Hepatocyte (in vitro differentiated cells): ENCODE data around the gene NME3. TPM values are rescaled to one million over a fixed set of nuclear protein-coding genes. Genes with fewer than 3 reads are reported as not detected.
A peak's percentile ranks its signal among the peaks of the same experiment; 100 is the strongest.

ENCODE experiments used
- microRNA-seq: library from miRNA; unstranded; fragments of <30 nt; microRNA quantifications from one replicate; pipeline ENCODE4, GENCODE V29; 2017
- polyA plus RNA-seq: library from polyadenylated mRNA; unstranded; fragments of >200 nt; fragmentation: Nextera tagmentation; extraction: Ambion mirVana; gene quantifications from 2 replicates; pipeline ENCODE4 v1.2.1, GENCODE V29; 2016
- small RNA-seq: library from RNA; depleted of rRNA; stranded (forward); fragments of <200 nt; gene quantifications from one replicate; pipeline ENCODE3, GENCODE V24; 2014
- total RNA-seq: library from RNA; depleted of rRNA; stranded (reverse); fragments of >200 nt; gene quantifications from 2 replicates; pipeline ENCODE4 v1.2.3, GENCODE V29; 2014

Gene NME3
- total and polyA plus RNA-seq, 2 experiments from 2014 or later: 34.8 to 86.6 TPM

Small RNA genes within 50 kb of the gene (microRNA-seq; reads per million reads assigned to microRNA genes)
- gene MIR3177: 17.9 reads per million, percentile 36 among the genes with 10 or more reads in this experiment

Small RNA genes within 50 kb of the gene (small RNA-seq; reads per million reads assigned to genes)
- 0.87 reads per million, percentile 66 among the genes with 10 or more reads in this experiment for gene MIR3177

Other genes with a start within 250 kb of the NME3 start
- gene TMEM204, start 237.9 kb downstream of the NME3 start, total RNA-seq: 4.7 and 5.4 TPM in 2 replicates
- gene TMEM204, start 237.9 kb downstream of the NME3 start, polyA plus RNA-seq: 2.7 and 4.3 TPM in 2 replicates
- 18.8 and 21.5 TPM in 2 replicates for gene IFT140, start 159.5 kb downstream of the NME3 start, total RNA-seq
- 18.5 and 22.9 TPM in 2 replicates for gene IFT140, start 159.5 kb downstream of the NME3 start, polyA plus RNA-seq
- 7.0 and 8.2 TPM in 2 replicates for gene CRAMP1, start 159.2 kb downstream of the NME3 start, total RNA-seq
- gene CRAMP1, start 159.2 kb downstream of the NME3 start, polyA plus RNA-seq: 6.7 and 9.9 TPM in 2 replicates
- gene JPT2, start 93.3 kb downstream of the NME3 start, total RNA-seq: 52.0 and 56.1 TPM in 2 replicates
- gene JPT2, start 93.3 kb downstream of the NME3 start, polyA plus RNA-seq: 7.8 and 9.2 TPM in 2 replicates
- gene MAPK8IP3, start 65.3 kb downstream of the NME3 start, total RNA-seq: 25.4 and 42.3 TPM in 2 replicates
- gene MAPK8IP3, start 65.3 kb downstream of the NME3 start, polyA plus RNA-seq: 44.9 and 71.9 TPM in 2 replicates
- 12.0 and 17.7 TPM in 2 replicates for gene EME2, start 1.3 kb upstream of the NME3 start, total RNA-seq
- 20.8 and 28.2 TPM in 2 replicates for gene EME2, start 1.3 kb upstream of the NME3 start, polyA plus RNA-seq
- 115 and 116 TPM in 2 replicates for gene MRPS34, start 1.6 kb upstream of the NME3 start, total RNA-seq
- gene MRPS34, start 1.6 kb upstream of the NME3 start, polyA plus RNA-seq: 155 TPM in 2 replicates
- gene SPSB3, start 11.0 kb upstream of the NME3 start, total RNA-seq: 34.4 and 38.8 TPM in 2 replicates
- 64.6 and 76.4 TPM in 2 replicates for gene SPSB3, start 11.0 kb upstream of the NME3 start, polyA plus RNA-seq
- 72.7 and 85.4 TPM in 2 replicates for gene NUBP2, start 11.4 kb upstream of the NME3 start, total RNA-seq
- 92.9 and 101 TPM in 2 replicates for gene NUBP2, start 11.4 kb upstream of the NME3 start, polyA plus RNA-seq
- 10.6 and 11.2 TPM in 2 replicates for gene IGFALS, start 22.2 kb upstream of the NME3 start, total RNA-seq
- 10.7 and 12.6 TPM in 2 replicates for gene IGFALS, start 22.2 kb upstream of the NME3 start, polyA plus RNA-seq
- 55.6 and 69.3 TPM in 2 replicates for gene HAGH, start 55.3 kb upstream of the NME3 start, total RNA-seq
- 91.7 and 113 TPM in 2 replicates for gene HAGH, start 55.3 kb upstream of the NME3 start, polyA plus RNA-seq
- gene FAHD1, start 55.7 kb upstream of the NME3 start, total RNA-seq: 80.6 and 101 TPM in 2 replicates
- gene FAHD1, start 55.7 kb upstream of the NME3 start, polyA plus RNA-seq: 59.4 and 76.6 TPM in 2 replicates
- gene MEIOB, start 100.6 kb upstream of the NME3 start, total RNA-seq: 0.60 TPM in 1 of 2 replicates, not detected in the other
- 0.28 TPM in 1 of 2 replicates, not detected in the other for gene MEIOB, start 100.6 kb upstream of the NME3 start, polyA plus RNA-seq
- gene HS3ST6, start 146.9 kb upstream of the NME3 start, total RNA-seq: not detected in 2 replicates
- 0.41 and 0.63 TPM in 2 replicates for gene HS3ST6, start 146.9 kb upstream of the NME3 start, polyA plus RNA-seq
- gene MSRB1, start 171.7 kb upstream of the NME3 start, total RNA-seq: 31.3 and 43.4 TPM in 2 replicates
- 48.7 and 62.4 TPM in 2 replicates for gene MSRB1, start 171.7 kb upstream of the NME3 start, polyA plus RNA-seq
- gene RPL3L, start 183.1 kb upstream of the NME3 start, total RNA-seq: not detected in 2 replicates
- 0.08 TPM in 1 of 2 replicates, not detected in the other for gene RPL3L, start 183.1 kb upstream of the NME3 start, polyA plus RNA-seq
- 162 and 234 TPM in 2 replicates for gene NDUFB10, start 188.0 kb upstream of the NME3 start, total RNA-seq
- gene NDUFB10, start 188.0 kb upstream of the NME3 start, polyA plus RNA-seq: 244 and 251 TPM in 2 replicates
- 1,991 and 2,285 TPM in 2 replicates for gene RPS2, start 193.3 kb upstream of the NME3 start, total RNA-seq
- 1,449 and 1,663 TPM in 2 replicates for gene RPS2, start 193.3 kb upstream of the NME3 start, polyA plus RNA-seq
- not detected in 2 replicates for gene RNF151, start 195.3 kb upstream of the NME3 start, total RNA-seq
- gene RNF151, start 195.3 kb upstream of the NME3 start, polyA plus RNA-seq: not detected in 2 replicates
- gene TBL3, start 200.5 kb upstream of the NME3 start, total RNA-seq: 19.9 and 24.2 TPM in 2 replicates
- 48.5 and 56.3 TPM in 2 replicates for gene TBL3, start 200.5 kb upstream of the NME3 start, polyA plus RNA-seq
- 2.3 and 5.1 TPM in 2 replicates for gene NOXO1, start 209.9 kb upstream of the NME3 start, total RNA-seq
- gene NOXO1, start 209.9 kb upstream of the NME3 start, polyA plus RNA-seq: 5.4 and 6.0 TPM in 2 replicates
- 34.0 and 34.9 TPM in 2 replicates for gene GFER, start 212.7 kb upstream of the NME3 start, total RNA-seq
- 44.0 and 56.8 TPM in 2 replicates for gene GFER, start 212.7 kb upstream of the NME3 start, polyA plus RNA-seq
- gene SYNGR3, start 218.4 kb upstream of the NME3 start, total RNA-seq: 1.4 and 2.2 TPM in 2 replicates
- gene SYNGR3, start 218.4 kb upstream of the NME3 start, polyA plus RNA-seq: 1.5 and 2.5 TPM in 2 replicates
- 22.8 and 42.6 TPM in 2 replicates for gene ZNF598, start 238.3 kb upstream of the NME3 start, total RNA-seq
- gene ZNF598, start 238.3 kb upstream of the NME3 start, polyA plus RNA-seq: 29.5 and 36.8 TPM in 2 replicates
- gene NPW, start 248.2 kb upstream of the NME3 start, total RNA-seq: 2.7 and 4.1 TPM in 2 replicates
- 45.2 and 57.6 TPM in 2 replicates for gene NPW, start 248.2 kb upstream of the NME3 start, polyA plus RNA-seq